GM12875 (cell line): ENCODE results near the gene LRRC4C.

Experiments used
- H3K4me3 ChIP-seq: one replicate; pipeline ENCODE4 v1.5.1; 2011; ENCODE audit warnings: low read depth, low read length, control low read depth
- CTCF ChIP-seq: IDR thresholded peaks from 2 replicates; pipeline ENCODE4 v1.5.1; 2011; ENCODE audit warnings: low read depth, mild to moderate bottlenecking, control low read depth, inconsistent platforms, low read length, moderate library complexity, borderline replicate concordance; ENCODE audit not compliant: insufficient read depth

The LRRC4C gene

GRCh38 chr11:40716344-40717130 lies 742.9 kb downstream of the LRRC4C start:
- no peak for TF ChIP-seq CTCF

GRCh38 chr11:40713083-40713482 lies 746.4 kb downstream of the LRRC4C start:
- H3K4me3 ChIP-seq, result no peak overlapping the region
- no peak for TF ChIP-seq CTCF

More at GRCh38 chr11:40716344-40717130, 742.9 kb downstream of the LRRC4C start:
- H3K4me3 ChIP-seq, result no peak overlapping the region

GRCh38 chr11:40701027-40701426 lies 758.4 kb downstream of the LRRC4C start:
- no peak for TF ChIP-seq CTCF
- H3K4me3 ChIP-seq, result no peak overlapping the region

GRCh38 chr11:40689823-40690222 lies 769.6 kb downstream of the LRRC4C start:
- no peak for TF ChIP-seq CTCF
- H3K4me3 ChIP-seq, result no peak overlapping the region

- TF ChIP-seq CTCF, result no peak
- H3K4me3 ChIP-seq, result no peak overlapping the region
These were observed 771.1 kb downstream of the LRRC4C start for GRCh38 chr11:40688369-40688768.

GRCh38 chr11:40686765-40687164 lies 772.7 kb downstream of the LRRC4C start:
- no peak overlapping the region for H3K4me3 ChIP-seq
- no peak for TF ChIP-seq CTCF

- TF ChIP-seq CTCF, result no peak
- H3K4me3 ChIP-seq, result no peak overlapping the region
These were observed 776.4 kb downstream of the LRRC4C start for GRCh38 chr11:40683010-40683409.
